Chondrocyte (in vitro differentiated cells): ENCODE measurements around the gene CUBN. TPM values are rescaled to one million over a fixed set of nuclear protein-coding genes. Genes with fewer than 3 reads are reported as not detected.
A peak's percentile ranks its signal among the peaks of the same experiment; 100 is the strongest.

ENCODE experiments used
- DNase-seq: peaks from one replicate; pipeline ENCODE4 v3.0.0; 2021; ENCODE audit warnings: mixed read lengths, low spot score
- H3K27ac Mint-ChIP-seq: one replicate; pipeline ENCODE4 v1.8.0; 2021; ENCODE audit warnings: mild to moderate bottlenecking, moderate library complexity, mixed read lengths; ENCODE audit not compliant: unreplicated experiment
- H3K27me3 Mint-ChIP-seq: 2 replicates; pipeline ENCODE4 v1.8.0; 2021; ENCODE audit warnings: low read depth, mixed read lengths
- H3K36me3 Mint-ChIP-seq: 2 replicates; pipeline ENCODE4 v1.8.0; 2021; ENCODE audit warnings: low read depth, mixed read lengths
- H3K4me1 Mint-ChIP-seq: 2 replicates; pipeline ENCODE4 v1.8.0; 2021; ENCODE audit warnings: low read depth, mild to moderate bottlenecking, mixed read lengths
- H3K4me3 Mint-ChIP-seq: one replicate; pipeline ENCODE4 v1.8.0; 2021; ENCODE audit warnings: mild to moderate bottlenecking, moderate library complexity, mixed read lengths; ENCODE audit not compliant: unreplicated experiment
- H3K9me3 Mint-ChIP-seq: 2 replicates; pipeline ENCODE4 v1.8.0; 2021; ENCODE audit warnings: low read depth, mixed read lengths
- total RNA-seq: library from RNA; stranded (reverse); gene quantifications from 3 replicates; pipeline ENCODE4 v1.2.1, GENCODE V29; 2021
- TF ChIP-seq, protein P1 (sequence below): fragments of 200-600 bp; sonication (generic); IDR thresholded peaks from 2 replicates; pipeline ENCODE4 v1.5.0; 2021; ENCODE audit warnings: antibody characterized with exemption, mild to moderate bottlenecking, moderate library complexity

The CUBN gene
- total RNA-seq, 1 donor from 2014 or later: 1.0 TPM

DNA sequence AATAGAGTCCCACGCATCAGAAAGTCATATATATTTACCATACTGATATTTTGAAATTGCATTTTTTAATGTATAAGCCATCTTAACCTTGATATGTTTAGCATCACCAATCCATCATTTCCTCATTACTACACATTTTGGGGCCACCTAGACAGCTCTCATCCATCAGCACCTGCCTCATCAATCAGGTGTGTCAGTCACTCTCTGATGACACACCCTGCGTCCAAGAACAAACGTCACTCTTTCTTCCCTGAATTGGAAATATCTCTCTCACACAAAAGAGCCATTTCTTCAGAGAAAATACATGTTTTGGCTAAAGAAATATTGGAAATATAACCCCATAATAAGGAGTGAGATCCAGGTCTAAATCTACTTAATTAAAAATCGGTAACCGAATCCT is 273.5 kb downstream of the CUBN start:
- no peak overlapping the region for H3K4me3 Mint-ChIP-seq
- DNase-seq: no peak
- H3K9me3 Mint-ChIP-seq: peaks cover 8% of the 10 kb centered on the region
- peaks cover 18% of the 10 kb centered on the region for H3K4me1 Mint-ChIP-seq
- H3K27me3 Mint-ChIP-seq: no peaks in the 10 kb centered on the region
- no peaks in the 10 kb centered on the region for H3K36me3 Mint-ChIP-seq
- TF ChIP-seq, protein P1, sequence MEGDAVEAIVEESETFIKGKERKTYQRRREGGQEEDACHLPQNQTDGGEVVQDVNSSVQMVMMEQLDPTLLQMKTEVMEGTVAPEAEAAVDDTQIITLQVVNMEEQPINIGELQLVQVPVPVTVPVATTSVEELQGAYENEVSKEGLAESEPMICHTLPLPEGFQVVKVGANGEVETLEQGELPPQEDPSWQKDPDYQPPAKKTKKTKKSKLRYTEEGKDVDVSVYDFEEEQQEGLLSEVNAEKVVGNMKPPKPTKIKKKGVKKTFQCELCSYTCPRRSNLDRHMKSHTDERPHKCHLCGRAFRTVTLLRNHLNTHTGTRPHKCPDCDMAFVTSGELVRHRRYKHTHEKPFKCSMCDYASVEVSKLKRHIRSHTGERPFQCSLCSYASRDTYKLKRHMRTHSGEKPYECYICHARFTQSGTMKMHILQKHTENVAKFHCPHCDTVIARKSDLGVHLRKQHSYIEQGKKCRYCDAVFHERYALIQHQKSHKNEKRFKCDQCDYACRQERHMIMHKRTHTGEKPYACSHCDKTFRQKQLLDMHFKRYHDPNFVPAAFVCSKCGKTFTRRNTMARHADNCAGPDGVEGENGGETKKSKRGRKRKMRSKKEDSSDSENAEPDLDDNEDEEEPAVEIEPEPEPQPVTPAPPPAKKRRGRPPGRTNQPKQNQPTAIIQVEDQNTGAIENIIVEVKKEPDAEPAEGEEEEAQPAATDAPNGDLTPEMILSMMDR: no peak
- H3K27ac Mint-ChIP-seq: peak overlapping the region; percentile 49

DNA sequence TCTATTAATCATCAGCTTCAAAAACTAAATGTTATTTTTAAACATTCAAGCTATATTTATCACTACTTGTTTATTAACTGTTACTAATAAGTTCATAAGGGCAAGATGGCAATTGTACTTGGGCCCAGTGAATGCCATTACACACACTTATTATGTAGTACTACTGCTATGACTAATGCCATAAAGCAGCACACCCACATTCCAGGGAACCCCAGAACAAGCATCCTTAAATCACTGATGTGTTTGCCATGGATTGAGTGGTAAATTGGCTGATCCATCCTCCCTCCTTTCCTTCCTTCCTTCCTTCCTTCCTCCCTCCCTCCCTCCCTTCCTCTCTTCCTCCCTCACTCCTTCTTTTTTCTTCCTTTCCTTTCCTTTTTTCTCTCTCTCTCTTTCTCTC is 275.0 kb downstream of the CUBN start:
- H3K4me1 Mint-ChIP-seq: peaks cover 19% of the 10 kb centered on the region
- H3K4me3 Mint-ChIP-seq: no peak overlapping the region
- no peak for DNase-seq
- H3K9me3 Mint-ChIP-seq: no peaks in the 10 kb centered on the region
- no peaks in the 10 kb centered on the region for H3K36me3 Mint-ChIP-seq
- no peak overlapping the region for H3K27ac Mint-ChIP-seq
- TF ChIP-seq, protein P1: no peak
- H3K27me3 Mint-ChIP-seq: no peaks in the 10 kb centered on the region

DNA sequence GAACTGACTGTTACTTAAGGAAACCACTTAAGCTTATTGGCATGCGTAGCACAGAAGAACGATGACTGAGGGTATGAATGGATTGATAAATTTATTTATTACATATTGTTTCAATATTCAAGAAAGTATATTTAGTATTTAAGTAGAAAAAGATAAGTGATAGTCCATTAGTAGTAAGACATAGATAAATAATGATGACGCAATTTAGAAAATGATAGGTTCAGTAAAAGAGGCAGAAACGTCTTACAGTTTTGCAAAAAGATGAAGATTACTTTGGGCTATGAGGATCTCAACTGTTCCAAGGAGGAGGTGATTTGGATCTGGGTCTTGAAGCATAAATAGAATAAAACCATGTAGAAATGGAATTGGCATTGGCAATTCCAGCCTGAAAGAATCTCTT is 275.8 kb downstream of the CUBN start:
- no peak overlapping the region for H3K27ac Mint-ChIP-seq
- no peak overlapping the region for H3K4me3 Mint-ChIP-seq
- TF ChIP-seq, protein P1: no peak
- no peaks in the 10 kb centered on the region for H3K36me3 Mint-ChIP-seq
- H3K4me1 Mint-ChIP-seq: peaks cover 27% of the 10 kb centered on the region
- H3K9me3 Mint-ChIP-seq: no peaks in the 10 kb centered on the region
- no peak for DNase-seq
- no peaks in the 10 kb centered on the region for H3K27me3 Mint-ChIP-seq

DNA sequence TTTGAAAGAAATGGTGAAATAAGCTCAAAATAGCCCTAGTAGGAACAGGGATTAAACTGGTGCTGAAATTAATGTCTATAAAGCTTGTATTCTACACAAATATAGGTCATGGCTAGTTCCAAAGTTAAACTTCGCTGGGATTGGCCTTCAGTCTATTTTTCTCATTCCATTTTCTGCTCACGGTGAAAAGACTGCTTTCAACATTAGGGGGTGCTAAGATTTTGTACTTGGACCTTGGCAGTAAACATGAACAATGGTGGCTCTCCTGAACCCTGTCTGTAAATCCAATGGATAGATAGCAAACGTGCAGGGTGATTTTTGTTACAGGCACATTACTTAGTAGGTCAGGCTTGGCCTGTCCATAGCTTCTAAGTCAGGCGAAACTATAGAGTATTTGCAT is 276.4 kb downstream of the CUBN start:
- no peak overlapping the region for H3K4me3 Mint-ChIP-seq
- no peaks in the 10 kb centered on the region for H3K27me3 Mint-ChIP-seq
- no peak for DNase-seq
- peaks cover 30% of the 10 kb centered on the region for H3K4me1 Mint-ChIP-seq
- TF ChIP-seq, protein P1: peak; percentile 81
- H3K9me3 Mint-ChIP-seq: no peaks in the 10 kb centered on the region
- no peak overlapping the region for H3K27ac Mint-ChIP-seq
- H3K36me3 Mint-ChIP-seq: no peaks in the 10 kb centered on the region

DNA sequence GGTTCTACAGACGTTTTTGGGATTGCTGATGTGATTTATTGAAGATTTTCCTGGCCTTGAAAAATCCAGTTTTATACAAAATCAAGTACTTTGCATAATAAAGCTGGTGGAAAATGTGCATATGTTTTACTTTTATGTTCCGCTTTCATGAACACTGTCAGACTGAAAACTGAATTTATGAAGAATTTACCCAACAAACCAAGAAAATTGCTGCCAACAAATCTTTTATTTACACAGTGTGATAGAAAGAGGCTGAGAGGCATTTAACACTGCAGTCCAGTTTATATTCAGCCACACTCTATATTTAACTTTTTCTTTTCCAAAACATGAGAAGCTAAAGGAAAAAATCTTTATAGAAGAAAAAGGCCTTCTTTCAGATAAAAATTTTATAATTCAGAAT is 277.0 kb downstream of the CUBN start:
- H3K36me3 Mint-ChIP-seq: no peaks in the 10 kb centered on the region
- H3K9me3 Mint-ChIP-seq: no peaks in the 10 kb centered on the region
- no peak for DNase-seq
- H3K27me3 Mint-ChIP-seq: no peaks in the 10 kb centered on the region
- H3K4me3 Mint-ChIP-seq: no peak overlapping the region
- no peak overlapping the region for H3K27ac Mint-ChIP-seq
- TF ChIP-seq, protein P1: no peak
- H3K4me1 Mint-ChIP-seq: peaks cover 30% of the 10 kb centered on the region
